HL-60 (cell line): ENCODE measurements around the gene NOL6.

Experiments
- CTCF ChIP-seq: IDR thresholded peaks from one replicate; pipeline ENCODE4 v1.5.1; 2011; ENCODE audit warnings: low read length, control low read depth, inconsistent platforms; ENCODE audit not compliant: insufficient read depth
- GABPA ChIP-seq: IDR thresholded peaks from 2 replicates; pipeline ENCODE4 v1.6.1; 2012; ENCODE audit warnings: low read depth
- POLR2AphosphoS5 ChIP-seq: IDR thresholded peaks from 2 replicates; pipeline ENCODE4 v1.6.1; 2012; ENCODE audit warnings: low read depth
- SPI1 ChIP-seq: IDR thresholded peaks from 2 replicates; pipeline ENCODE4 v1.6.1; 2012; ENCODE audit warnings: low read depth, mild to moderate bottlenecking, borderline replicate concordance

GRCh38 chr9:33442125-33442524 is 31.6 kb downstream of the NOL6 start:
- TF ChIP-seq POLR2AphosphoS5 (no peak), CTCF (no peak), GABPA (no peak), SPI1 (no peak)
